Astrocyte (in vitro differentiated cells and primary cell): ENCODE results near the gene CD7. TPM values are rescaled to one million over a fixed set of nuclear protein-coding genes. Genes with fewer than 3 reads are reported as not detected.

Experiments used
- DNase-seq: peaks from one replicate; pipeline ENCODE4 v3.0.0-alpha.2; 2010; ENCODE audit warnings: low read depth
- FAIRE-seq: peaks from 2 replicates; lab custom pipeline; 2011; peaks lifted over from hg19 to GRCh38; lab: Jason Lieb, UNC
- H2AFZ ChIP-seq: 2 replicates; pipeline ENCODE4 v1.6.0; 2012; ENCODE audit warnings: low read depth, low read length, inconsistent platforms
- H3K27ac ChIP-seq: 2 replicates; pipeline ENCODE4 v1.5.1; 2011; ENCODE audit warnings: low read depth, low read length, inconsistent platforms
- H3K27me3 ChIP-seq: 2 replicates; pipeline ENCODE4 v1.6.0; 2011; ENCODE audit warnings: low read length, inconsistent platforms; ENCODE audit not compliant: insufficient read depth
- H3K36me3 ChIP-seq: 2 replicates; pipeline ENCODE4 v1.5.1; 2011; ENCODE audit warnings: low read length, inconsistent platforms; ENCODE audit not compliant: insufficient read depth
- H3K4me1 ChIP-seq: 2 replicates; pipeline ENCODE4 v1.5.1; 2011; ENCODE audit warnings: low read length, inconsistent platforms; ENCODE audit not compliant: insufficient read depth
- H3K4me2 ChIP-seq: 2 replicates; pipeline ENCODE4 v1.6.0; 2012; ENCODE audit warnings: low read length, inconsistent platforms
- H3K4me3 ChIP-seq: 2 replicates; pipeline ENCODE4 v1.5.1; 2011; ENCODE audit warnings: low read depth, mild to moderate bottlenecking, low read length, inconsistent platforms; ENCODE audit not compliant: insufficient read depth
- H3K79me2 ChIP-seq: 2 replicates; pipeline ENCODE4 v1.6.0; 2012; ENCODE audit warnings: mild to moderate bottlenecking, low read length, inconsistent platforms; ENCODE audit not compliant: insufficient read depth
- H3K9ac ChIP-seq: 2 replicates; pipeline ENCODE4 v1.6.0; 2012; ENCODE audit warnings: mild to moderate bottlenecking, low read length, inconsistent platforms
- H3K9me3 ChIP-seq: 2 replicates; pipeline ENCODE4 v1.5.1; 2012; ENCODE audit warnings: low read depth, mild to moderate bottlenecking, low read length, inconsistent platforms; ENCODE audit not compliant: insufficient read depth
- H4K20me1 ChIP-seq: 2 replicates; pipeline ENCODE4 v1.6.0; 2012; ENCODE audit warnings: low read length, inconsistent platforms; ENCODE audit not compliant: insufficient read depth
- H3K27ac Mint-ChIP-seq: one replicate; pipeline ENCODE4 v1.8.0; 2021; ENCODE audit warnings: mild to moderate bottlenecking, mixed read lengths; ENCODE audit not compliant: unreplicated experiment
- H3K27me3 Mint-ChIP-seq: one replicate; pipeline ENCODE4 v1.8.0; 2021; ENCODE audit warnings: low read depth, mixed read lengths; ENCODE audit not compliant: unreplicated experiment
- H3K36me3 Mint-ChIP-seq: one replicate; pipeline ENCODE4 v1.8.0; 2021; ENCODE audit warnings: low read depth, mixed read lengths; ENCODE audit not compliant: unreplicated experiment
- H3K4me1 Mint-ChIP-seq: one replicate; pipeline ENCODE4 v1.8.0; 2021; ENCODE audit warnings: low read depth, mixed read lengths; ENCODE audit not compliant: unreplicated experiment
- H3K4me3 Mint-ChIP-seq: one replicate; pipeline ENCODE4 v1.8.0; 2021; ENCODE audit warnings: mild to moderate bottlenecking, moderate library complexity, mixed read lengths; ENCODE audit not compliant: unreplicated experiment
- H3K9me3 Mint-ChIP-seq: one replicate; pipeline ENCODE4 v1.8.0; 2021; ENCODE audit warnings: mild to moderate bottlenecking, mixed read lengths; ENCODE audit not compliant: unreplicated experiment
- EZH2 ChIP-seq: IDR thresholded peaks from 2 replicates; pipeline ENCODE4 v1.6.1; 2012; ENCODE audit warnings: mild to moderate bottlenecking, low read length, inconsistent platforms; ENCODE audit not compliant: insufficient read depth
- total RNA-seq: library from RNA; stranded (reverse); gene quantifications from 2 replicates; pipeline ENCODE4 v1.2.1, GENCODE V29; 2021
- TF ChIP-seq, protein P1 (sequence below): IDR thresholded peaks from 2 replicates; pipeline ENCODE4 v1.5.1; 2011; ENCODE audit warnings: low read depth, mild to moderate bottlenecking, inconsistent platforms, low read length, moderate library complexity; ENCODE audit not compliant: insufficient read depth

Gene CD7
- total RNA-seq, 1 donor from 2014 or later, result 0.18 TPM

GRCh38 chr17:82271401-82271800 is 46.0 kb downstream of the CD7 start:
- Mint-ChIP-seq H3K36me3 (peaks cover 14% of the 10 kb centered on the region), H3K27ac (no peak overlapping the region), H3K9me3 (no peaks in the 10 kb centered on the region), H3K27me3 (no peaks in the 10 kb centered on the region), H3K4me1 (peaks cover 39% of the 10 kb centered on the region), H3K4me3 (peak overlapping the region; percentile 93)
- Histone ChIP-seq H3K9ac (no peak overlapping the region), H3K4me1 (peaks cover 33% of the 10 kb centered on the region), H2AFZ (no peak overlapping the region), H3K4me3 (no peak overlapping the region), H4K20me1 (peaks cover 61% of the 10 kb centered on the region), H3K36me3 (peaks cover 8% of the 10 kb centered on the region), H3K79me2 (peaks cover 67% of the 10 kb centered on the region), H3K27me3 (no peaks in the 10 kb centered on the region), H3K4me2 (peak overlapping the region; percentile 88), H3K9me3 (no peaks in the 10 kb centered on the region), H3K27ac (no peak overlapping the region)
- no peak for DNase-seq
- no peak for FAIRE-seq
- no peak for TF ChIP-seq EZH2
- TF ChIP-seq, protein P1, sequence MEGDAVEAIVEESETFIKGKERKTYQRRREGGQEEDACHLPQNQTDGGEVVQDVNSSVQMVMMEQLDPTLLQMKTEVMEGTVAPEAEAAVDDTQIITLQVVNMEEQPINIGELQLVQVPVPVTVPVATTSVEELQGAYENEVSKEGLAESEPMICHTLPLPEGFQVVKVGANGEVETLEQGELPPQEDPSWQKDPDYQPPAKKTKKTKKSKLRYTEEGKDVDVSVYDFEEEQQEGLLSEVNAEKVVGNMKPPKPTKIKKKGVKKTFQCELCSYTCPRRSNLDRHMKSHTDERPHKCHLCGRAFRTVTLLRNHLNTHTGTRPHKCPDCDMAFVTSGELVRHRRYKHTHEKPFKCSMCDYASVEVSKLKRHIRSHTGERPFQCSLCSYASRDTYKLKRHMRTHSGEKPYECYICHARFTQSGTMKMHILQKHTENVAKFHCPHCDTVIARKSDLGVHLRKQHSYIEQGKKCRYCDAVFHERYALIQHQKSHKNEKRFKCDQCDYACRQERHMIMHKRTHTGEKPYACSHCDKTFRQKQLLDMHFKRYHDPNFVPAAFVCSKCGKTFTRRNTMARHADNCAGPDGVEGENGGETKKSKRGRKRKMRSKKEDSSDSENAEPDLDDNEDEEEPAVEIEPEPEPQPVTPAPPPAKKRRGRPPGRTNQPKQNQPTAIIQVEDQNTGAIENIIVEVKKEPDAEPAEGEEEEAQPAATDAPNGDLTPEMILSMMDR, result no peak

DNA sequence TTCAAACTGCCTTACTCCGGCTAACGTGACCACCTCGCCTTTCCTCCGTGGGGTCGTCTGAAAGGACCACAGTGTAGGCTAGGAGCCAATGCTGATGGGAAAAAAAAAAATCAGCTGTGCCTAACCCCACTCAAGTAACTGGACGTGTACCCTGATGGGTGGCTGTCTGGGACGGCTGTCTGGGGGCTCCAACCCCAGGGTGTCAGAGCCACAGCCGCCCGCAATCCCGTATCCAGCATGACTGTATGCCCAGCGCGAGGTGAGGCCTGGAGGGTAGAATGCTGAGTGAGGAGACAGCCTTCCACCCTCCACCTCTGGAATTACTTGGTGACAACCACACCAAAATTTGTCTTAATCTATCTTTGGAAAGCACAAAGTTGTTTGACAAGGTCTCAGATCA is 46.8 kb downstream of the CD7 start:
- Mint-ChIP-seq H3K27ac (no peak overlapping the region), H3K4me1 (peaks cover 47% of the 10 kb centered on the region), H3K4me3 (peak overlapping the region; percentile 77), H3K27me3 (no peaks in the 10 kb centered on the region), H3K36me3 (peaks cover 17% of the 10 kb centered on the region), H3K9me3 (no peaks in the 10 kb centered on the region)
- FAIRE-seq, result no peak
- no peak for TF ChIP-seq EZH2
- TF ChIP-seq, protein P1, result no peak
- no peak overlapping the region for H3K27ac ChIP-seq
- H3K9me3 ChIP-seq, result no peaks in the 10 kb centered on the region
- peaks cover 75% of the 10 kb centered on the region for H3K79me2 ChIP-seq
- no peak for DNase-seq
- no peak overlapping the region for H2AFZ ChIP-seq
- H3K4me2 ChIP-seq, result peak overlapping the region; percentile 88
- H4K20me1 ChIP-seq, result peaks cover 68% of the 10 kb centered on the region
- H3K9ac ChIP-seq, result no peak overlapping the region
- no peak overlapping the region for H3K4me3 ChIP-seq
- H3K4me1 ChIP-seq, result peaks cover 36% of the 10 kb centered on the region
- H3K27me3 ChIP-seq, result no peaks in the 10 kb centered on the region
- peaks cover 14% of the 10 kb centered on the region for H3K36me3 ChIP-seq

GRCh38 chr17:82269882-82270500 is 47.4 kb downstream of the CD7 start:
- Mint-ChIP-seq H3K4me3 (peak overlapping the region; percentile 77), H3K36me3 (peaks cover 19% of the 10 kb centered on the region), H3K27me3 (no peaks in the 10 kb centered on the region), H3K9me3 (no peaks in the 10 kb centered on the region), H3K27ac (peak overlapping the region; percentile 77), H3K4me1 (peaks cover 50% of the 10 kb centered on the region)
- no peaks in the 10 kb centered on the region for H3K9me3 ChIP-seq
- H3K27me3 ChIP-seq, result no peaks in the 10 kb centered on the region
- peaks cover 81% of the 10 kb centered on the region for H3K79me2 ChIP-seq
- peak overlapping the region; percentile 88 for H3K4me2 ChIP-seq
- FAIRE-seq, result no peak
- H3K4me3 ChIP-seq, result no peak overlapping the region
- H3K4me1 ChIP-seq, result peaks cover 36% of the 10 kb centered on the region
- H3K36me3 ChIP-seq, result peaks cover 20% of the 10 kb centered on the region
- DNase-seq, result no peak
- TF ChIP-seq, protein P1, result no peak
- no peak for TF ChIP-seq EZH2
- H4K20me1 ChIP-seq, result peaks cover 75% of the 10 kb centered on the region
- no peak overlapping the region for H2AFZ ChIP-seq
- H3K9ac ChIP-seq, result no peak overlapping the region
- no peak overlapping the region for H3K27ac ChIP-seq
